Measurements from ENCODE around the gene ATAT1. TPM values are rescaled to one million over a fixed set of nuclear protein-coding genes. Genes with fewer than 3 reads are reported as not detected.

Gene ATAT1
- total RNA-seq, 2 experiments from 2014 or later, result 6.9 to 7.5 TPM

- H3K27ac Mint-ChIP-seq, result peak overlapping the region; percentile 100
- H3K36me3 Mint-ChIP-seq (ENCODE audit: low read depth), result peaks cover 39% of the 10 kb centered on the region
- CTCF ChIA-PET, result interaction anchor here (0.9 to 2.2 kb wide), 6 partner anchors 9 to 133 kb away, joined by 3 to 11 read pairs (median 6); no protein-coding TSS in a partner anchor
- peak overlapping the region; percentile 96 for H3K4me3 Mint-ChIP-seq
- intact Hi-C loops (cut with micrococcal nuclease), result loop anchor here (5.0 kb wide), 1 partner anchor 361 kb away; the partner anchor contains the start of gene TRIM39
- H3K4me1 Mint-ChIP-seq (ENCODE audit: low read depth), result peaks cover 35% of the 10 kb centered on the region
- no peaks in the 10 kb centered on the region for H3K9me3 Mint-ChIP-seq
- no peak for DNase-seq
- no peaks in the 10 kb centered on the region for H3K27me3 Mint-ChIP-seq (ENCODE audit: low read depth)
These were observed 61.2 kb downstream of the ATAT1 start for GRCh38 chr6:30687659-30688431.

- Mint-ChIP-seq H3K9me3 (no peaks in the 10 kb centered on the region), H3K4me1 (ENCODE audit: low read depth) (peaks cover 35% of the 10 kb centered on the region), H3K27ac (peak overlapping the region; percentile 14), H3K27me3 (ENCODE audit: low read depth) (no peaks in the 10 kb centered on the region), H3K4me3 (peak overlapping the region; percentile 96), H3K36me3 (ENCODE audit: low read depth) (peaks cover 31% of the 10 kb centered on the region)
- DNase-seq, result no peak
- CTCF ChIA-PET, result interaction anchor here (1.3 to 2.2 kb wide), 4 partner anchors 9 to 132 kb away, joined by 3 to 11 read pairs (median 8); no protein-coding TSS in a partner anchor
- intact Hi-C loops (cut with micrococcal nuclease), result loop anchor here (5.0 kb wide), 1 partner anchor 361 kb away; the partner anchor contains the start of gene TRIM39
These were observed 61.9 kb downstream of the ATAT1 start for GRCh38 chr6:30688569-30688968.

DNA sequence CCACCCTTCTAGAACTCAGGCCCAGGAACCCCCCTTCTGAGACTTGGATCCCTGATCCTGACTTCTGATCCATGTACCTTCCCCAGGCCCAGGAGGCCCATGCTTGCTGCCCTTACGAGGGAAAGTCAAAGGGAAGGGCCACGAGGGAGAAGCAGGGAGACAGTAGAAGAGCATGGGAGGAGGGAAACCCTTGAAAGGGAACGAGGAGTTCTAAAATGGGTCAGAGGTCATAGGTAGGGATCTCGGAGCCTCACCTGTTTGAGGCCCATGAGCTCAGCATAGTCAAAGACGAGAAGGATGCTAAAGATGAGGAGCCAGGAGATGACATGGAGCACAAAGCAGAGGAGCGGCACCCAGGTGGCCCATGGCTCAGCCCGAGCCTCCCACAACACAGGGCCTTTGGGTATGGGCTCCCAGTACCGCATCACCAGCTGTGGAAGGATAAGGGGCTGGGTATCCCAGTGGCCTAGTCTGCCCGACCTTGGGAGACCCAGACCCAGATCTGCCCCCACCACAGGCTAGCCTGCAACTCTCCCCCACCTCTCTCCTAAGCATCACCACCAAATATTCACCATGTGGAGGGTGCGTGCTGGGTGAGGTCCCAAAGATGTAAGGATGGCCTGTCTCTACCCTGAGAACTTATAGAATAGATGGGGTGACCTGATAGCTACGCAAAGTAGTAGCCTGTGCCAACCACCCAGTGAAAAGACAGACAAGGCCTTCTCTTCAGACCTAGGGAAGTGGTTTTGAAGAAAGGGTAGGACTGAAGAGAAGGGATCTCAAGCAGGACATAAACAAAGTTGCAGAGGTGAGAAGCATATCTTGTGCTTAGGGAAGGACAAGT is 62.6 kb downstream of the ATAT1 start:
- no peaks in the 10 kb centered on the region for H3K9me3 Mint-ChIP-seq
- no peak for DNase-seq
- CTCF ChIA-PET, result interaction anchor here (1.4 to 2.2 kb wide), 3 partner anchors 10 to 131 kb away, joined by 3 to 11 read pairs (median 8); no protein-coding TSS in a partner anchor
- no peaks in the 10 kb centered on the region for H3K27me3 Mint-ChIP-seq (ENCODE audit: low read depth)
- H3K4me3 Mint-ChIP-seq, result peak overlapping the region; percentile 99
- H3K36me3 Mint-ChIP-seq (ENCODE audit: low read depth), result peaks cover 25% of the 10 kb centered on the region
- intact Hi-C loops (cut with micrococcal nuclease), result loop anchor here (5.0 kb wide), 1 partner anchor 362 kb away; the partner anchor contains the start of gene TRIM39
- H3K27ac Mint-ChIP-seq, result no peak overlapping the region
- peaks cover 35% of the 10 kb centered on the region for H3K4me1 Mint-ChIP-seq (ENCODE audit: low read depth)

GRCh38 chr6:30689985-30690384 is 63.3 kb downstream of the ATAT1 start:
- intact Hi-C loops (cut with micrococcal nuclease), result loop anchor here (5.0 kb wide), 1 partner anchor 363 kb away; the partner anchor contains the start of gene TRIM39
- peaks cover 35% of the 10 kb centered on the region for H3K4me1 Mint-ChIP-seq (ENCODE audit: low read depth)
- H3K4me3 Mint-ChIP-seq, result peak overlapping the region; percentile 99
- CTCF ChIA-PET, result interaction anchor here (1.7 to 2.2 kb wide), 3 partner anchors 9 to 32 kb away, joined by 6 to 11 read pairs (median 8); no protein-coding TSS in a partner anchor
- H3K27ac Mint-ChIP-seq, result peak overlapping the region; percentile 91
- DNase-seq, result no peak
- no peaks in the 10 kb centered on the region for H3K9me3 Mint-ChIP-seq
- no peaks in the 10 kb centered on the region for H3K27me3 Mint-ChIP-seq (ENCODE audit: low read depth)
- H3K36me3 Mint-ChIP-seq (ENCODE audit: low read depth), result peaks cover 20% of the 10 kb centered on the region

DNA sequence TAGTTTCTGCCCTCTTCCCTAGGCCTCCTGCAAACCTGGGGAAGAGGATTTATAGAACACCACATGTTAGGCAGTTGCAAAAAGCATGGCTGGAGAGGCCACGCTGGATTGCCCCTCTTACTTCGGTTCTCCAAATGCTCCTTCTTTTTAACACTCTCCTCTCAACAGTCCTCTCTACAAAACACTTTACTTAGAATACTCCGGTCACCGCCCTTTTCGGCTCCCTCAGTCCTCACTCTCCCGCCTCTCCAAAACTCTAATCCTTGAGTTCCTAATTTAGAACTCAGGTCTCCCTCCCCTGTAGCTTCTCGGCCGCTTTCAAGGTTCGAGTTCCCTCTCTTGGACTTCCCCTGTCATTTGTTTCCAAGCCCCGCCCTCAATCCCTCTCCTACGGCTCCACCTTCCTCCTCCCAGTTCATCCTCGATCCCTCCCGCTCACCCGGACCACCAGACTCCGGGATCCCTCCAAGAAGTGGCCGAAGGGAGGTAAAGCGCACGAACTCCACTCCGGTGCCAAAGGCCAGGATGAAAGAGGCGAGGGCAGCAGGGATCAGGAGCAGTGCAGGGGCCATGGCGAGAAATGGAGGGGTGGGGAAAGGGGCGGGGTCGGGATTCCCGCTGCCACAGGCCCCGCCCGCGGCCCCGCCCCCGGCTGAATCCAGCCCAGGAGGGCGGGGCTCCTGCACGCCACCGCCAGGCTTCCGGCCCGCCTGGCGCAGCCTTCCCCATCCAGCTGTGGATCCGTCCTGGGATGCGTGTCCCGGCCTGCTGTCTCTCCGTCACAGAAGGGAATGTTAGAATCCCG is 63.9 kb downstream of the ATAT1 start, which contains the start of gene NRM:
Gene NRM, minus strand, starts transcription at position 582 of the 805 bp plus-strand sequence. Its CDS starts 10 bp downstream, at position 572.
- Mint-ChIP-seq H3K27ac (peak within 1 kb of the TSS; percentile 91), H3K27me3 (ENCODE audit: low read depth) (no peaks in the 10 kb centered on the region), H3K4me3 (peak within 1 kb of the TSS; percentile 99), H3K4me1 (ENCODE audit: low read depth) (peaks cover 35% of the 10 kb centered on the region), H3K36me3 (ENCODE audit: low read depth) (peaks cover 14% of the 10 kb centered on the region), H3K9me3 (no peaks in the 10 kb centered on the region)
- DNase-seq, result peak; percentile 79
- intact Hi-C loops (cut with micrococcal nuclease), result no loop called here
- CTCF ChIA-PET, result interaction anchor here (0.6 to 2.1 kb wide), 6 partner anchors 10 to 38 kb away, joined by 3 to 12 read pairs (median 6); no protein-coding TSS in a partner anchor

GRCh38 chr6:30691208-30691847 is 64.7 kb downstream of the ATAT1 start:
- Mint-ChIP-seq H3K27ac (peak overlapping the region; percentile 76), H3K36me3 (ENCODE audit: low read depth) (peaks cover 9% of the 10 kb centered on the region), H3K27me3 (ENCODE audit: low read depth) (no peaks in the 10 kb centered on the region), H3K9me3 (no peaks in the 10 kb centered on the region), H3K4me3 (peak overlapping the region; percentile 99), H3K4me1 (ENCODE audit: low read depth) (peaks cover 35% of the 10 kb centered on the region)
- DNase-seq, result no peak
- intact Hi-C loops (cut with micrococcal nuclease), result no loop called here
- CTCF ChIA-PET, result interaction anchor here (0.6 to 2.1 kb wide), 5 partner anchors 11 to 37 kb away, joined by 3 to 12 read pairs (median 6); no protein-coding TSS in a partner anchor

Small RNA genes lying within 50 kb of the gene (microRNA-seq; reads per million reads assigned to microRNA genes)
- 238 reads per million, percentile 71 among the genes with 10 or more reads in this experiment for gene MIR877 (ENCODE audit: borderline microRNAs expressed, borderline replicate concordance)

Other genes starting within 250 kb of the ATAT1 start
- 100 to 1,000 TPM; 598 to 608 TPM for gene HLA-E, start 137.4 kb upstream of the ATAT1 start, total RNA-seq
- 10 to 100 TPM; 78.2 to 82.1 TPM for gene GNL1, start 70.4 kb upstream of the ATAT1 start, total RNA-seq
- gene PRR3, start 69.6 kb upstream of the ATAT1 start, total RNA-seq, result 10 to 100 TPM; 21.7 to 22.0 TPM
- 10 to 100 TPM; 79.5 to 82.7 TPM for gene ABCF1, start 55.4 kb upstream of the ATAT1 start, total RNA-seq
- 10 to 100 TPM; 47.1 to 49.1 TPM for gene PPP1R10, start 9.6 kb upstream of the ATAT1 start, total RNA-seq
- 100 to 1,000 TPM; 118 to 120 TPM for gene MRPS18B, start 9.0 kb upstream of the ATAT1 start, total RNA-seq
- 10 to 100 TPM; 33.6 TPM for gene C6orf136, start 20.3 kb downstream of the ATAT1 start, total RNA-seq
- 10 to 100 TPM; 25.7 to 27.7 TPM for gene DHX16, start 46.1 kb downstream of the ATAT1 start, total RNA-seq
- gene PPP1R18, start 59.8 kb downstream of the ATAT1 start, total RNA-seq, result 100 to 1,000 TPM; 112 to 115 TPM
- gene NRM, start 64.1 kb downstream of the ATAT1 start, total RNA-seq, result 10 to 100 TPM; 31.0 to 32.0 TPM
- 10 to 100 TPM; 84.1 to 84.8 TPM for gene MDC1, start 90.4 kb downstream of the ATAT1 start, total RNA-seq
- gene TUBB, start 93.5 kb downstream of the ATAT1 start, total RNA-seq, result 1,000 to 10,000 TPM; 1,781 to 1,838 TPM
- gene FLOT1, start 115.8 kb downstream of the ATAT1 start, total RNA-seq, result 100 to 1,000 TPM; 162 to 173 TPM
- gene IER3, start 117.7 kb downstream of the ATAT1 start, total RNA-seq, result 10 to 100 TPM; 32.2 to 34.0 TPM

Measured in activated naive CD4-positive, alpha-beta T cell treated with anti-CD3 and anti-CD28 coated beads for 36 hours (primary cell).